Pancreas (tissue), 10 donors: ENCODE results near the gene PSMD6. TPM values are rescaled to one million over a fixed set of nuclear protein-coding genes. Genes with fewer than 3 reads are reported as not detected.

Source experiments
- ATAC-seq, 4 donors: fragments of 200-7000 bp; cut with Tn5 transposase; one replicate each; pipeline versions ENCODE4 v1.8.0 to v1.9.1; 2020; ENCODE audit warnings: mild to moderate bottlenecking in 4 of 4, moderate library complexity in 4 of 4
- DNase-seq, 6 donors: peaks; one replicate each; pipeline ENCODE4 v3.0.0-alpha.2; 2020
- FAIRE-seq: peaks from 2 replicates; lab custom pipeline; 2012; peaks lifted over from hg19 to GRCh38; lab: Jason Lieb, UNC
- H3K27ac ChIP-seq, 4 donors: fragments of 200-600 bp; sonication (generic); 1 replicate in 3 of 4; 2 replicates in 1 of 4; pipeline versions ENCODE4 v1.5.0 to v1.8.0; 2020
- H3K27me3 ChIP-seq, 4 donors: fragments of 200-600 bp; one replicate each; pipeline ENCODE4 v1.8.0; 2021
- H3K36me3 ChIP-seq, 3 donors: fragments of 200-600 bp; sonication (generic) in 1 of 3; one replicate each; pipeline versions ENCODE4 v1.5.0 to v1.8.0; 2020 to 2021
- H3K4me1 ChIP-seq, 3 donors: fragments of 200-600 bp; one replicate each; pipeline ENCODE4 v1.8.0; 2021
- H3K4me3 ChIP-seq, 4 donors: fragments of 200-600 bp; sonication (generic) in 2 of 4; one replicate each; pipeline versions ENCODE4 v1.5.0 to v1.8.0; 2020 to 2021
- H3K9me3 ChIP-seq, 4 donors: fragments of 200-600 bp; one replicate each; pipeline ENCODE4 v1.8.0; 2021
- CTCF ChIP-seq, 4 donors: fragments of 200-600 bp; sonication (generic) in 3 of 4; IDR thresholded peaks; one replicate each; pipeline versions ENCODE4 v1.5.0 to v1.8.0; 2021; ENCODE audit warnings: antibody characterized with exemption in 4 of 4
- WGBS, 2 donors: extraction: QIAGEN DNeasy Blood & Tissue Kit; methylation state at CpG; one replicate each; pipeline ENCODE4 v1.1.7; 2013; 5-methylcytosine and 5-hydroxymethylcytosine counted together
- intact Hi-C, 3 donors: fragments of 100-400 bp; cut with DNase I; formaldehyde crosslinking; loops; one replicate each; pipeline versions ENCODE4 v1.11.1 to v1.14.2; 2022
- polyA plus RNA-seq, 2 donors: library from polyadenylated mRNA; stranded (reverse); fragments of 200-250 nt; gene quantifications; one replicate each; pipeline ENCODE4 v1.2.3, GENCODE V29; 2013
- total RNA-seq, 6 donors: library from RNA; stranded (reverse); fragmentation: NEBNext Ultra II Directional in 4 of 6; extraction: Animal tissue kit (Norgen Biotek cat#: 25700) in 4 of 6; gene quantifications; one replicate each; pipeline versions ENCODE4 v1.2.1 to v1.2.4, GENCODE V29; 2021 to 2023
- donor health status: healthy with polysubstance abuse.
- donor health status: DM: no; HTN: no; CAD: no; lungs with moderate emphysema.
- donor health status: DM: no; HTN: no; CAD: no.
- donor health status: control.
- donor health status: control.
- donor health status: Bipolar disorder and iron deficiency.
- donor health status: DM: yes; HTN: yes; CAD: no.
- donor health status: DM: no; HTN: no; CAD: no.
- donor health status: DM: no; HTN: no; CAD: no.
- donor health status: DM: yes; HTN: yes; CAD: no.

PSMD6 gene
- total and polyA plus RNA-seq, 8 donors = 73.7 to 220 (median 114) TPM

GRCh38 chr3:63973406-63973805, 49.9 kb downstream of the PSMD6 start:
- no peak for TF ChIP-seq CTCF (IDR thresholded peaks at IDR 0.05)
- WGBS, 2 donors = 34 to 41% methylated on average over 8 of the region's 8 CpGs
- intact Hi-C loops = no loop called here
- ATAC-seq (peak in 2 of 4 donors; percentile 5 to 10), DNase-seq (no peak), FAIRE-seq (no peak)
- H3K36me3 ChIP-seq = no peaks in the 10 kb centered on the region
- no peaks in the 10 kb centered on the region for H3K9me3 ChIP-seq
- peak overlapping the region in 3 of 4 donors; percentile 42 to 86 (median 83) for H3K27ac ChIP-seq
- peaks cover 32 to 89% (median 84%) of the 10 kb centered on the region in 3 donors for H3K4me1 ChIP-seq
- no peak overlapping the region for H3K4me3 ChIP-seq
- no peaks in the 10 kb centered on the region for H3K27me3 ChIP-seq

GRCh38 chr3:63972987-63973386, 50.3 kb downstream of the PSMD6 start:
- Histone ChIP-seq H3K27me3 (no peaks in the 10 kb centered on the region), H3K27ac (peak overlapping the region; percentile 1 to 86 (median 62)), H3K4me1 (peaks cover 29 to 85% (median 84%) of the 10 kb centered on the region in 3 donors), H3K9me3 (no peaks in the 10 kb centered on the region), H3K36me3 (no peaks in the 10 kb centered on the region), H3K4me3 (no peak overlapping the region)
- ATAC-seq (peak; percentile 45 to 69 (median 62)), FAIRE-seq (no peak), DNase-seq (peak in 3 of 6 donors; percentile 59 to 73 (median 70))
- intact Hi-C loops = no loop called here
- no peak for TF ChIP-seq CTCF (IDR thresholded peaks at IDR 0.05)
- 14 to 23% methylated on average over 4 of the region's 4 CpGs for WGBS, 2 donors

DNA sequence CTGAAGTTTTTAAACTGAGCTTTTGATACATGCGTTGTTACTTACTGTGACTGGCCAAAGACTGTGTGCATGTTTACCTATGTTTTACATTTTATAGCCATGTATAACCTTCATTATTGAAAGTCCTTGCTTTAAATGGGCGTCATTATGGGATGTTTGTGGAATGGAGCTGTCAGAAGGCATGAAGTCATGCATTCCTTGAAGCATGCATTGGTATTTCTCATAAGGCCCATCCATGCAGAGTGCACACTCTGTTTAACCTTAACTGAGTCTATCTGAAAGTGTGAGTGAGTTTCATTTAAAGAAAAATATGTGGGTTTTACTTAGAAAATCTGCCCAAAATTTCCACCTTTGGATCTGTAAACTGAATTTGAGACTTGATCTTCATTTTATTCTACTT, 51.1 kb downstream of the PSMD6 start:
- no peak for TF ChIP-seq CTCF (IDR thresholded peaks at IDR 0.05)
- Histone ChIP-seq H3K9me3 (no peaks in the 10 kb centered on the region), H3K27ac (peak overlapping the region in 3 of 4 donors; percentile 1 to 86 (median 83)), H3K36me3 (no peaks in the 10 kb centered on the region), H3K4me1 (peaks cover 25 to 86% (median 80%) of the 10 kb centered on the region in 3 donors), H3K4me3 (no peak overlapping the region), H3K27me3 (no peaks in the 10 kb centered on the region)
- FAIRE-seq = no peak
- no peak for ATAC-seq
- 34 to 36% methylated on average over 2 of the region's 2 CpGs for WGBS, 2 donors
- intact Hi-C loops = no loop called here
- no peak for DNase-seq

- no peaks in the 10 kb centered on the region for H3K27me3 ChIP-seq
- H3K27ac ChIP-seq = peak overlapping the region in 3 of 4 donors; percentile 22 to 90 (median 86)
- H3K9me3 ChIP-seq = no peaks in the 10 kb centered on the region
- H3K4me3 ChIP-seq = peak overlapping the region in 1 of 4 donors; percentile 27
- 29 to 32% methylated on average over 11 of the region's 11 CpGs for WGBS, 2 donors
- DNase-seq = no peak
- peak in 1 of 4 donors; percentile 9 for ATAC-seq
- TF ChIP-seq CTCF (IDR thresholded peaks at IDR 0.05) = no peak
- H3K4me1 ChIP-seq = peaks cover 36 to 92% (median 83%) of the 10 kb centered on the region in 3 donors
- intact Hi-C loops = no loop called here
- no peaks in the 10 kb centered on the region for H3K36me3 ChIP-seq
- no peak for FAIRE-seq
Observed at GRCh38 chr3:63970631-63971475, 52.4 kb downstream of the PSMD6 start.

DNA sequence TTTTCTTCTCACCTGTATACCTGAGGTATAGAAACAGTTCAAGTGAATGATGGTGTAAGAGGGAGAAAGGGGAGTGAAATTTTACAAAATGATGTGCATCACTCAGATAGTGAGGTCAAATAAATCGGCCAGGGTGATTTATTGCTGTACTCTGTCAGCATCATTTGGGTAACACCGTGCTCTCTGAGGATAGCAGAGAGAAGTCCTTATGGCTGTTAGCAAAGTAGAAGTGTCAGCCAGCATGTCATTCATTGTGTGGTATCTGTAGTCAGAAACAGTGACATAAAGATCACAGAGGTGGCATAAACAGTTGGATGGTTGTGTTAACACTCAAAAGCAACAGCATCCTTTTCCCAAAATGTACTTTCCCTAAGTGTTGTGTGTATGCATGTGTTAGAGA, 53.4 kb downstream of the PSMD6 start:
- intact Hi-C loops = no loop called here
- H3K27me3 ChIP-seq = no peaks in the 10 kb centered on the region
- TF ChIP-seq CTCF (IDR thresholded peaks at IDR 0.05) = no peak
- ATAC-seq (no peak), FAIRE-seq (no peak), DNase-seq (no peak)
- H3K4me1 ChIP-seq = peaks cover 34 to 92% (median 83%) of the 10 kb centered on the region in 3 donors
- no peaks in the 10 kb centered on the region for H3K9me3 ChIP-seq
- no peaks in the 10 kb centered on the region for H3K36me3 ChIP-seq
- peak overlapping the region in 2 of 4 donors; percentile 4 to 27 for H3K4me3 ChIP-seq
- WGBS, 2 donors = 7 to 10% methylated on average over 2 of the region's 2 CpGs
- peak overlapping the region in 3 of 4 donors; percentile 83 to 90 (median 86) for H3K27ac ChIP-seq
